GM10248 (cell line): ENCODE measurements around the gene SMIM33.

Experiments
- CTCF ChIA-PET: fragments of 300-600 bp; sonication (Branson Sonifier 250); formaldehyde crosslinking; extraction: SDS; loops from one replicate; lab custom pipeline; 2021; ENCODE audit warnings: antibody characterized with exemption; lab: Yijun Ruan, JAX
- POLR2A ChIA-PET: fragments of 350-650 bp; sonication (Branson Sonifier 250); formaldehyde crosslinking; extraction: SDS; loops from one replicate; lab custom pipeline; 2020; ENCODE audit warnings: antibody characterized with exemption; lab: Yijun Ruan, JAX
- DNase-seq: peaks from one replicate; pipeline ENCODE4 v3.0.0; 2012; ENCODE audit errors: extremely low spot score
- CTCF ChIP-seq: IDR thresholded peaks from 2 replicates; pipeline ENCODE4 v1.5.1; 2012; ENCODE audit warnings: mild to moderate bottlenecking, low read depth; ENCODE audit errors: extremely low read depth, missing control alignments, control extremely low read depth

Gene SMIM33

GRCh38 chr5:139470821-139471300, at the start of gene SMIM33:
TSS of gene SMIM33 (plus strand) at chr5:139471004. CDS start at chr5:139471122, 118 bp downstream.
- POLR2A ChIA-PET, result no interaction called here
- no peak for TF ChIP-seq CTCF
- DNase-seq, result no peak
- CTCF ChIA-PET, result interaction anchor here (1.2 to 1.8 kb wide), 2 partner anchors 43 to 48 kb away, joined by 3 to 8 read pairs; no protein-coding TSS in a partner anchor

GRCh38 chr5:139422307-139422893, 48.4 kb upstream of the SMIM33 start:
- peak; percentile 85 for TF ChIP-seq CTCF
- ChIA-PET CTCF (interaction anchor here (0.5 to 18.1 kb wide), 52 partner anchors 8 to 344 kb away, joined by 3 to 504 read pairs (median 5); partner anchors contain the start of genes DNAJC18, SMIM33, SPATA24 and STING1), POLR2A (no interaction called here)

GRCh38 chr5:139425497-139425896, 45.3 kb upstream of the SMIM33 start:
- ChIA-PET CTCF (interaction anchor here (1.1 to 18.1 kb wide), 6 partner anchors 10 to 183 kb away, joined by 3 to 504 read pairs (median 4); partner anchors contain the start of gene DNAJC18), POLR2A (no interaction called here)
- DNase-seq, result no peak
- no peak for TF ChIP-seq CTCF

More at GRCh38 chr5:139422307-139422893, 48.4 kb upstream of the SMIM33 start:
- peak; percentile 85 for DNase-seq

- no peak for DNase-seq
- ChIA-PET POLR2A (no interaction called here), CTCF (interaction anchor here (1.0 to 18.1 kb wide), 4 partner anchors 10 to 91 kb away, joined by 3 to 504 read pairs (median 4); no protein-coding TSS in a partner anchor)
- TF ChIP-seq CTCF, result no peak
These were observed 44.5 kb upstream of the SMIM33 start for GRCh38 chr5:139426203-139426885.

- TF ChIP-seq CTCF, result no peak
- CTCF ChIA-PET, result interaction anchor here (0.8 to 4.8 kb wide), 5 partner anchors 8 to 87 kb away, joined by 3 to 41 read pairs (median 6); no protein-coding TSS in a partner anchor
- no peak for DNase-seq
- POLR2A ChIA-PET, result no interaction called here
These were observed 40.8 kb upstream of the SMIM33 start for GRCh38 chr5:139430015-139430414.

- ChIA-PET CTCF (interaction anchor here (1.2 to 8.2 kb wide), 4 partner anchors 9 to 82 kb away, joined by 3 to 90 read pairs (median 26); no protein-coding TSS in a partner anchor), POLR2A (interaction anchor here (0.7 kb wide), 1 partner anchor 687 kb away, joined by 4 read pairs; no protein-coding TSS in a partner anchor)
- no peak for DNase-seq
- no peak for TF ChIP-seq CTCF
These were observed 39.1 kb upstream of the SMIM33 start for GRCh38 chr5:139431706-139432105.
